ENCODE results near the gene LYZL4. TPM values are rescaled to one million over a fixed set of nuclear protein-coding genes. Genes with fewer than 3 reads are reported as not detected.

The LYZL4 gene
- total RNA-seq, 1 donor from 2014 or later = not detected

DNA sequence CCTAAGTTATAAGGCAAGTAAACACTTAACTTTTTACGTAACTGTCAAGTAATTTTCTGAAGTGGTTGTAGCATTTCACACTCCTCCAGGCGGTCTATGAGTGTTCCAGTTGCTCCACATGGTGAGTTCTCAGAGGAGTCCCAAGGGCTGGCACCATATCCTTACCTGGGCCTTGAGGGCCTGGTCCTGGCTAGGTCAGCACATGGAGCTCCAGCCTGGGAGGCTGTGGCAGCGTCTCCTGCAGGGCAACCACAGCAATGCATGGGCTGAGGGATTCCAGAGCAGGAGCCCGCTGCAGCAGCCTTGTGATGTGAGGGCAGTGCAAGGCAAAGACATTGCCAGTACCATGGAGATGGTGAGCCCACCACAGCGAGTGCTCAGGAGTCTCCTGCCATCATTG is 32.2 kb upstream of the LYZL4 start:
- H3K27me3 ChIP-seq = no peaks in the 10 kb centered on the region
- no peak for DNase-seq (ENCODE audit: low spot score in 2 of 2)
- no peak overlapping the region for H3K4me3 ChIP-seq
- no peaks in the 10 kb centered on the region for H3K4me1 ChIP-seq
- intact Hi-C loops (cut with DNase I) = loop anchor here (1.0 to 10.0 kb wide), 5 partner anchors 105 to 550 kb away; no protein-coding TSS in a partner anchor
- H3K36me3 ChIP-seq = no peaks in the 10 kb centered on the region
- no peak overlapping the region for H3K27ac ChIP-seq
- H3K9me3 ChIP-seq = no peaks in the 10 kb centered on the region
- TF ChIP-seq, protein P1, sequence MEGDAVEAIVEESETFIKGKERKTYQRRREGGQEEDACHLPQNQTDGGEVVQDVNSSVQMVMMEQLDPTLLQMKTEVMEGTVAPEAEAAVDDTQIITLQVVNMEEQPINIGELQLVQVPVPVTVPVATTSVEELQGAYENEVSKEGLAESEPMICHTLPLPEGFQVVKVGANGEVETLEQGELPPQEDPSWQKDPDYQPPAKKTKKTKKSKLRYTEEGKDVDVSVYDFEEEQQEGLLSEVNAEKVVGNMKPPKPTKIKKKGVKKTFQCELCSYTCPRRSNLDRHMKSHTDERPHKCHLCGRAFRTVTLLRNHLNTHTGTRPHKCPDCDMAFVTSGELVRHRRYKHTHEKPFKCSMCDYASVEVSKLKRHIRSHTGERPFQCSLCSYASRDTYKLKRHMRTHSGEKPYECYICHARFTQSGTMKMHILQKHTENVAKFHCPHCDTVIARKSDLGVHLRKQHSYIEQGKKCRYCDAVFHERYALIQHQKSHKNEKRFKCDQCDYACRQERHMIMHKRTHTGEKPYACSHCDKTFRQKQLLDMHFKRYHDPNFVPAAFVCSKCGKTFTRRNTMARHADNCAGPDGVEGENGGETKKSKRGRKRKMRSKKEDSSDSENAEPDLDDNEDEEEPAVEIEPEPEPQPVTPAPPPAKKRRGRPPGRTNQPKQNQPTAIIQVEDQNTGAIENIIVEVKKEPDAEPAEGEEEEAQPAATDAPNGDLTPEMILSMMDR (IDR thresholded peaks at IDR 0.05) = no peak

DNA sequence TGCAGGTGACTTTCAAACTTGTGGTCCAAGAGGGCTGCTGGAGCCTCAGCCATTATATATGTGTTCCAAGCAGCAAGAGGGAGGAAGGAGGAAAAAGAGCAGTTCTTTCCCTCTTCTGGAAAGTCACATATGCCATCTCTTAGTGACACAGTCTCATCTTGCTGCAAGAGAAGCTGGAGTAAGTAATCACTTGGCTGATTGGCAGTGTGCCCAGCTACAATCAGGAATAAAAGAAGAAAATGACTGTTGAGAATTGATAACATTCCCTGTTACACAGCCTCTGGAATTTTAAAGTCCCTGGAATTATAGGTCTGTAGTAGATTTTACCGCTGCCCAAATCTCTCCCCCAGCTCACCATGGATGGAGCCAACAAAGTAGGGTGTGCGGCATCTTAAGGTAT is 31.4 kb upstream of the LYZL4 start:
- Histone ChIP-seq H3K4me3 (no peak overlapping the region), H3K27ac (no peak overlapping the region), H3K9me3 (no peaks in the 10 kb centered on the region), H3K36me3 (no peaks in the 10 kb centered on the region), H3K27me3 (no peaks in the 10 kb centered on the region), H3K4me1 (no peaks in the 10 kb centered on the region)
- intact Hi-C loops (cut with DNase I) = loop anchor here (5.0 to 10.0 kb wide), 4 partner anchors 106 to 549 kb away; no protein-coding TSS in a partner anchor
- no peak for DNase-seq (ENCODE audit: low spot score in 2 of 2)
- TF ChIP-seq, protein P1 (IDR thresholded peaks at IDR 0.05) = no peak

DNA sequence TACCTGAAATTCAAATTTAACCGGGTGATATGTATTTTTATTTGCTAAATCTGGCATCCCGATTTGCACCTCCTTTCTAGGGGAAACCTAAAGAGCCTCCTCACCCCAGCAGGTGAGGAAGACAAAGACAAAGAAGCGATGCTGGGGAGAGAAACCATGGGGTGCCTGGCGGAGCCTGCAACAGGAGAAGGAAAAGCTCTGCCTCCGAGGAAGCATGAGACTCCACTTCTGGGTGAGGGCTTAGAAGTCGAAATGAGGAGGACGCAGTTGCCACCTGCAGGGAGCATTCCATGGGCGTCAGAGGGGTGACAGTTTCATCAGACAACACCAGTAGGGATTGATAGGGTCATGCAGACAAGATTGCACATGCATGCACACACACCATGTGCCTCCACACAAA is 30.5 kb upstream of the LYZL4 start:
- Histone ChIP-seq H3K36me3 (no peaks in the 10 kb centered on the region), H3K4me1 (no peaks in the 10 kb centered on the region), H3K9me3 (no peaks in the 10 kb centered on the region), H3K4me3 (no peak overlapping the region), H3K27ac (no peak overlapping the region), H3K27me3 (no peaks in the 10 kb centered on the region)
- DNase-seq (ENCODE audit: low spot score in 2 of 2) = no peak
- intact Hi-C loops (cut with DNase I) = loop anchor here (5.0 to 10.0 kb wide), 4 partner anchors 106 to 549 kb away; no protein-coding TSS in a partner anchor
- TF ChIP-seq, protein P1 (IDR thresholded peaks at IDR 0.05) = no peak

DNA sequence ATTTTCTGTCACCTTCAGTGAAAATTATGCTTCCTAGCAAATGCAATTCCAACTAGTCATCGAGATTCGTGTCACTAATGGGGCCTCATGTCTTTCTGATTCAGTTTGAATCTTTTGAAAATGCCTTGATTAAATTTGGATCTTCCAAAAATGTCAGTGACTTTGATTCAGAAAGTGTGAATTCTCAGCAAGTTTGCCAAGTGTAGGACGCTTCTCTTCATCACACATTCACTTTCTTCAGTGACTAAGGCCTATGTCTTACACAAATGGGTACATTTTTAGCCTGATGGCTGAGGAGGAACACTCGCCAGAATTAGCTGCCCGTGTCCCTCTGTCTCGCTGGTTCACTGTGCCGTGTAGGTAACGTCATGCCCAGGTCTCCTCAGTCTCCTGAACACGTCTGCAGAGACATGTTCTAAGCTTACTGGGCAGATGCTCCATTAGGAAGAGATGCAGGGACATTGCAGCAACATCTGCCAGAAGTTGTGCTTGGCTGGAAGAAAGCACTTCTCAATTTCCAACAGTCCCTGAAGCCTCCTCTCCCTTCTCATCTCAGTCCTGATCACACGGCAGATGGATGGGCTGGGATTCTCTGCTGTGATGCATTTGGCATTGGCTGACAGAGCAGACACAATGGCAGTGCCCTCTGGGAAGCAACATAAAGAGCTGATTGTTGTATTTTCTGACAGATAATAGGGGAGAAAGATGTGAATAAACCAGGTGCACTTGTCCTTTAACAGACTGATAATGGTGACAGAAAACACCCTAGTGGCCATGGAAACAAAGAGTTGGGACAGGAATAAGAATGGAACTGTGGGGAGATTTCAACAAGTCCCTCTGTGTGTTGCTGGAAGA is 29.1 kb upstream of the LYZL4 start:
- H3K9me3 ChIP-seq = no peaks in the 10 kb centered on the region
- H3K27ac ChIP-seq = no peak overlapping the region
- H3K4me1 ChIP-seq = no peaks in the 10 kb centered on the region
- H3K4me3 ChIP-seq = no peak overlapping the region
- TF ChIP-seq, protein P1 (IDR thresholded peaks at IDR 0.05) = no peak
- no peak for DNase-seq (ENCODE audit: low spot score in 2 of 2)
- intact Hi-C loops (cut with DNase I) = loop anchor here (5.0 to 10.0 kb wide), 4 partner anchors 108 to 547 kb away; no protein-coding TSS in a partner anchor
- no peaks in the 10 kb centered on the region for H3K36me3 ChIP-seq
- no peaks in the 10 kb centered on the region for H3K27me3 ChIP-seq

DNA sequence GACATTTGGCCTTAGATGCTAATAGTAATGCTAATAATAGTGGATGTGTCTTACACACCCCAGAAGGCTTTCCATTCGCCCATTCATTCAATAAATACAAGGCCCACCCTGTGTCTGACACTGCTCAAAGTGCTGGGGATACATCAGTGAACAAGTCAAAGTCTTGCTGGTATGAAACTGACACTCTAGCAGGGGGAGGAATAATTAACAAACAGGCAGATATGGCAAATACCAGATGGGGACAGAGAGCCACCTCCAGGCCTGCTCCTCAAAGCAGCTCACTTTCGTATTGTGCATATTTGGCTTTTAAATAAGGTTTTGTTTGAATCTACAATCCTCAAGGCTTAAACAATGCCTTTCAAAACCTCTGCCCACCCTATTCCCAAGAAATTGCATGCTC is 28.3 kb upstream of the LYZL4 start:
- H3K27me3 ChIP-seq = no peaks in the 10 kb centered on the region
- DNase-seq (ENCODE audit: low spot score in 2 of 2) = no peak
- H3K9me3 ChIP-seq = no peaks in the 10 kb centered on the region
- no peak overlapping the region for H3K4me3 ChIP-seq
- intact Hi-C loops (cut with DNase I) = no loop called here
- TF ChIP-seq, protein P1 (IDR thresholded peaks at IDR 0.05) = no peak
- H3K36me3 ChIP-seq = no peaks in the 10 kb centered on the region
- H3K27ac ChIP-seq = no peak overlapping the region
- no peaks in the 10 kb centered on the region for H3K4me1 ChIP-seq
